ENCODE results near the gene ZBTB20. TPM values are rescaled to one million over a fixed set of nuclear protein-coding genes. Genes with fewer than 3 reads are reported as not detected.
"Not testable (repeated sequence)": the region's sequence is repeated elsewhere in the genome, so short reads cannot be mapped to it uniquely, and the experiment has no call there.

The ZBTB20 gene
- total RNA-seq = 58.2 TPM
- polyA plus RNA-seq = 10 to 100 TPM; 10.1 to 19.4 (median 13.1) TPM

- peak within 1 kb of the TSS; percentile 93 for H3K4me3 ChIP-seq (ENCODE audit: low read depth, low read length)
- no peaks in the 10 kb centered on the region for H3K36me3 ChIP-seq (ENCODE audit: control insufficient read depth, insufficient read depth, low read length)
- DNase-seq (peak in 2 of 3 donors; percentile 70 to 78), ATAC-seq (ENCODE audit: low read depth in 2 of 2) (peak; percentile 14 to 19)
- Mint-ChIP-seq H3K27me3 (peaks cover 6% of the 10 kb centered on the region), H3K27ac (peak within 1 kb of the TSS; percentile 99 to 100 (median 99)), H3K36me3 (no peaks in the 10 kb centered on the region), H3K4me1 (peaks cover 19 to 44% (median 30%) of the 10 kb centered on the region in 4 donors), H3K9me3 (peaks cover 0 to 4% (median 0%) of the 10 kb centered on the region in 7 donors), H3K4me3 (peak within 1 kb of the TSS; percentile 96 to 100 (median 98))
- H3K9me3 ChIP-seq (ENCODE audit: control insufficient read depth in 2 of 2, low read length in 2 of 2) = no peaks in the 10 kb centered on the region
- no peaks in the 10 kb centered on the region for H3K27me3 ChIP-seq (ENCODE audit: control insufficient read depth, insufficient read depth, low read length)
- peaks cover 22% of the 10 kb centered on the region for H3K4me1 ChIP-seq (ENCODE audit: control insufficient read depth, insufficient read depth, low read length, poor library complexity, severe bottlenecking)
- H3K27ac ChIP-seq (ENCODE audit: insufficient read depth, low read length, poor library complexity, severe bottlenecking) = peak within 1 kb of the TSS; percentile 96
These were observed at the start of gene ZBTB20 for GRCh38 chr3:115146418-115147328. Gene ZBTB20 (minus strand): TSS chr3:115147288.

GRCh38 chr3:115194476-115194875, 47.4 kb upstream of the ZBTB20 start:
- no peaks in the 10 kb centered on the region for H3K4me1 ChIP-seq (ENCODE audit: control insufficient read depth, insufficient read depth, low read length, poor library complexity, severe bottlenecking)
- peaks cover 0 to 5% of the 10 kb centered on the region in 2 experiments for H3K9me3 ChIP-seq (ENCODE audit: control insufficient read depth in 2 of 2, low read length in 2 of 2)
- no peak overlapping the region for H3K4me3 ChIP-seq (ENCODE audit: low read depth, low read length)
- H3K27me3 ChIP-seq (ENCODE audit: control insufficient read depth, insufficient read depth, low read length) = no peaks in the 10 kb centered on the region
- Mint-ChIP-seq H3K27me3 (peaks cover 14% of the 10 kb centered on the region), H3K27ac (no peak overlapping the region), H3K9me3 (peaks cover 0 to 7% (median 2%) of the 10 kb centered on the region in 7 donors), H3K36me3 (peaks cover 5% of the 10 kb centered on the region), H3K4me3 (no peak overlapping the region), H3K4me1 (peaks cover 0 to 2% (median 0%) of the 10 kb centered on the region in 4 donors)
- no peak for DNase-seq
- H3K27ac ChIP-seq (ENCODE audit: insufficient read depth, low read length, poor library complexity, severe bottlenecking) = no peak overlapping the region
- no peaks in the 10 kb centered on the region for H3K36me3 ChIP-seq (ENCODE audit: control insufficient read depth, insufficient read depth, low read length)
- ATAC-seq (ENCODE audit: low read depth in 2 of 2) = no peak

GRCh38 chr3:115190747-115191146, 43.7 kb upstream of the ZBTB20 start:
- DNase-seq = no peak
- Mint-ChIP-seq H3K4me1 (peaks cover 0 to 2% (median 0%) of the 10 kb centered on the region in 4 donors), H3K36me3 (no peaks in the 10 kb centered on the region), H3K27ac (no peak overlapping the region), H3K9me3 (peaks cover 0 to 6% (median 3%) of the 10 kb centered on the region in 7 donors), H3K4me3 (no peak overlapping the region), H3K27me3 (peaks cover 18% of the 10 kb centered on the region)
- H3K27ac ChIP-seq (ENCODE audit: insufficient read depth, low read length, poor library complexity, severe bottlenecking) = no peak overlapping the region
- ATAC-seq (ENCODE audit: low read depth in 2 of 2) = no peak
- H3K36me3 ChIP-seq (ENCODE audit: control insufficient read depth, insufficient read depth, low read length) = no peaks in the 10 kb centered on the region
- peaks cover 0 to 5% of the 10 kb centered on the region in 2 experiments for H3K9me3 ChIP-seq (ENCODE audit: control insufficient read depth in 2 of 2, low read length in 2 of 2)
- no peaks in the 10 kb centered on the region for H3K4me1 ChIP-seq (ENCODE audit: control insufficient read depth, insufficient read depth, low read length, poor library complexity, severe bottlenecking)
- no peaks in the 10 kb centered on the region for H3K27me3 ChIP-seq (ENCODE audit: control insufficient read depth, insufficient read depth, low read length)
- no peak overlapping the region for H3K4me3 ChIP-seq (ENCODE audit: low read depth, low read length)

DNA sequence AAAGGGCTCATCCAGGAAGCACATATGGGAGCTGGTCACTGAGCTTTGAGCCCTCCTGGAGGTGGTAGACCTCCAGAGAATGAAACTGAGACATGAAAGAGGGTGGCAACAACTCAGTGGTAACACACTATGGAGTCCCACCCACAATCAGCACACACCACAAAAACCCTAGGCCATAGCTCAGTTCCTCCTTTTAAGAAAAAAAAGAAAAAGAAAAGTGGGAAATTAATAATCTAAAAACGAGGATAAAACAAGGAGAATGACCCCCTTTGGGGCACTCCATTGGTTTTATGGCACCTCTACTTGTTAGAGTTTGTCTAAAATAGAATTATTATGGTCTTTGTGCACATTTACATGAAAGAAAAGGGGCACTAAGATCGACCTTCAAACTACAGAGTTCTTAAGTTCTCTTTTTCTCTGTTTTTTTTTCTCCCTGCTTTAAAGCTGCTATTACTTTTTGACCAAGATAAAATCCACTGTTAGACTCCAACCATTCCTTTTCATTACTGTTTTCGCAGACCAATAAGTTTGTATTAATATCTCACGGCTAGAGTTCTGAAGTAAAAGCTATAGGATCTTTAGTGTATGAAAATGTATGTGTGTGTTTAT, 40.2 kb upstream of the ZBTB20 start:
- Mint-ChIP-seq H3K27me3 (peaks cover 8% of the 10 kb centered on the region), H3K36me3 (no peaks in the 10 kb centered on the region), H3K4me1 (peaks cover 0 to 2% (median 0%) of the 10 kb centered on the region in 4 donors), H3K27ac (no peak overlapping the region), H3K9me3 (peaks cover 0 to 6% (median 2%) of the 10 kb centered on the region in 7 donors), H3K4me3 (no peak overlapping the region)
- peaks cover 0 to 5% of the 10 kb centered on the region in 2 experiments for H3K9me3 ChIP-seq (ENCODE audit: control insufficient read depth in 2 of 2, low read length in 2 of 2)
- no peaks in the 10 kb centered on the region for H3K36me3 ChIP-seq (ENCODE audit: control insufficient read depth, insufficient read depth, low read length)
- DNase-seq (no peak), ATAC-seq (ENCODE audit: low read depth in 2 of 2) (peak in 1 of 2 donors; percentile 55)
- no peaks in the 10 kb centered on the region for H3K4me1 ChIP-seq (ENCODE audit: control insufficient read depth, insufficient read depth, low read length, poor library complexity, severe bottlenecking)
- no peaks in the 10 kb centered on the region for H3K27me3 ChIP-seq (ENCODE audit: control insufficient read depth, insufficient read depth, low read length)
- no peak overlapping the region for H3K4me3 ChIP-seq (ENCODE audit: low read depth, low read length)
- no peak overlapping the region for H3K27ac ChIP-seq (ENCODE audit: insufficient read depth, low read length, poor library complexity, severe bottlenecking)

GRCh38 chr3:115186351-115187148, 39.5 kb upstream of the ZBTB20 start:
- peaks cover 0 to 6% (median 3%) of the 10 kb centered on the region in 7 donors for H3K9me3 Mint-ChIP-seq

DNA sequence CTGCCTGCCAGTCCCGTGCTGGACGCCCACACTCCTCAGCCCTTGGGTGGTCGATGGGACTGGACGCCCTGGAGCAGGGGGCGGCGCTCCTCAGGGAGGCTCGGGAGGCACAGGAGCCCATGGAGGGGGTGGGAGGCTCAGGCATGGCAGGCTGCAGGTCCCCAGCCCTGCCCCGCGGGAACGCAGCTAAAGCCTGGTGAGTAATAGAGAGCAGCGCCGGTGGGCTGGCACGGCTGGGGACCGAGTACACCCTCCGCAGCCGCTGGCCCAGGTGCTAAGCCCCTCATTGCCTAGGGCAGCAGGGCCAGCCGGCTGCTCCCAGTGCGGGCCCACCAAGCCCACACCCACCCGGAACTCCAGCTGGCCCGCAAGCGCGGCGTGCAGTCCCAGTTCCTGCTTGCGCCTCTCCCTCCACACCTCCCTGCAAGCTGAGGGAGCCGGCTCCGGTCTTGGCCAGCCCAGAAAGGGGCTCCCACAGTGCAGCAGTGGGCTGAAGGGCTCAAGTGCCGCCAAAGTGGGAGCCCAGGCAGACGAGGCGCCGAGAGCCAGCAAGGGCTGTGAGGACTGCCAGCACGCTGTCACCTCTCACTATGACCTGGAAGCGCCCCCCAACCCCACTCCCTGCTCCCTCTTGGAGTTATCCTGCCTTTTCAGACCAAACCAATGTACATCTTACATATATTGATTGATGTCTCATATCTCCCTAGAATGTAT, 37.9 kb upstream of the ZBTB20 start:
- H3K4me1 Mint-ChIP-seq; H3K4me3 ChIP-seq (ENCODE audit: low read depth, low read length); H3K36me3 ChIP-seq (ENCODE audit: control insufficient read depth, insufficient read depth, low read length); H3K4me1 ChIP-seq (ENCODE audit: control insufficient read depth, insufficient read depth, low read length, poor library complexity, severe bottlenecking); ATAC-seq (ENCODE audit: low read depth in 2 of 2); H3K9me3 ChIP-seq (ENCODE audit: control insufficient read depth in 2 of 2, low read length in 2 of 2); H3K9me3 Mint-ChIP-seq; H3K27ac Mint-ChIP-seq; H3K4me3 Mint-ChIP-seq; H3K36me3 Mint-ChIP-seq; H3K27ac ChIP-seq (ENCODE audit: insufficient read depth, low read length, poor library complexity, severe bottlenecking); DNase-seq; H3K27me3 ChIP-seq (ENCODE audit: control insufficient read depth, insufficient read depth, low read length): not testable (repeated sequence)
- peaks cover 14% of the 10 kb centered on the region for H3K27me3 Mint-ChIP-seq

More at GRCh38 chr3:115186351-115187148, 39.5 kb upstream of the ZBTB20 start:
- DNase-seq = no peak
- H3K9me3 ChIP-seq (ENCODE audit: control insufficient read depth in 2 of 2, low read length in 2 of 2) = peaks cover 0 to 5% of the 10 kb centered on the region in 2 experiments
- H3K27me3 ChIP-seq (ENCODE audit: control insufficient read depth, insufficient read depth, low read length) = no peaks in the 10 kb centered on the region
- H3K4me3 ChIP-seq (ENCODE audit: low read depth, low read length) = no peak overlapping the region
- peak overlapping the region in 1 of 3 donors; percentile 2 for H3K27ac Mint-ChIP-seq
- no peak overlapping the region for H3K27ac ChIP-seq (ENCODE audit: insufficient read depth, low read length, poor library complexity, severe bottlenecking)
- no peak for ATAC-seq (ENCODE audit: low read depth in 2 of 2)
- H3K4me1 Mint-ChIP-seq = peaks cover 0 to 2% (median 0%) of the 10 kb centered on the region in 4 donors
- no peaks in the 10 kb centered on the region for H3K36me3 Mint-ChIP-seq
- peaks cover 14% of the 10 kb centered on the region for H3K27me3 Mint-ChIP-seq
- no peaks in the 10 kb centered on the region for H3K4me1 ChIP-seq (ENCODE audit: control insufficient read depth, insufficient read depth, low read length, poor library complexity, severe bottlenecking)
- H3K4me3 Mint-ChIP-seq = no peak overlapping the region
- no peaks in the 10 kb centered on the region for H3K36me3 ChIP-seq (ENCODE audit: control insufficient read depth, insufficient read depth, low read length)

DNA sequence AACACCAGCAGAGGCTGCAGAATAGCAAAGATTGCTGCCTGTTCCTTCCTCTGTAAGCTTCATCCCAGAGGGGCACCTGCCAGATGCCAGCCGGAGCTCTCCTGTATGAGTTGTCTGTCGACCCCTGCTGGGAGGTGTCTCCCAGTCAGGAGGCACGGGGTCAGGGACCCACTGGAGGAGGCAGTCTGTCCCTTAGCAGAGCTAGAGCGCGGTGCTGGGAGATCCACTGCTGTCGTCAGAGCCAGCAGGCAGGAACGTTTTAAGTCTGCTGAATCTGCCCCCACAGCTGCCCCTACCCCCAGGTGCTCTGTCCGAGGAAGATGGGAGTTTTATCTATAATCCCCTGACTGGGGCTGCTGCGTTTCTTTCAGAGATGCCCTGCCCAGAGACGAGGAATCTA, 31.8 kb upstream of the ZBTB20 start:
- H3K9me3 Mint-ChIP-seq; DNase-seq; H3K27ac ChIP-seq (ENCODE audit: insufficient read depth, low read length, poor library complexity, severe bottlenecking); H3K4me1 Mint-ChIP-seq; H3K4me3 Mint-ChIP-seq; H3K4me3 ChIP-seq (ENCODE audit: low read depth, low read length); ATAC-seq (ENCODE audit: low read depth in 2 of 2); H3K27me3 ChIP-seq (ENCODE audit: control insufficient read depth, insufficient read depth, low read length); H3K4me1 ChIP-seq (ENCODE audit: control insufficient read depth, insufficient read depth, low read length, poor library complexity, severe bottlenecking); H3K27ac Mint-ChIP-seq; H3K9me3 ChIP-seq (ENCODE audit: control insufficient read depth in 2 of 2, low read length in 2 of 2); H3K36me3 ChIP-seq (ENCODE audit: control insufficient read depth, insufficient read depth, low read length); H3K36me3 Mint-ChIP-seq: not testable (repeated sequence)
- H3K27me3 Mint-ChIP-seq = peaks cover 10% of the 10 kb centered on the region

Data from CD4-positive, CD25-positive, alpha-beta regulatory T cell (primary cell).